ENCODE data around the gene RNASE13. TPM values are rescaled to one million over a fixed set of nuclear protein-coding genes. Genes with fewer than 3 reads are reported as not detected.

Gene RNASE13
- total RNA-seq, 1 donor from 2014 or later, result not detected

- H3K9me3 Mint-ChIP-seq (ENCODE audit: unreplicated experiment), result peaks cover 3% of the 10 kb centered on the region
- peaks cover 5% of the 10 kb centered on the region for H3K4me1 Mint-ChIP-seq (ENCODE audit: low read depth, unreplicated experiment)
- no peak for TF ChIP-seq CTCF (IDR thresholded peaks at IDR 0.05; ENCODE audit: partially characterized antibody, unreplicated experiment)
- no peaks in the 10 kb centered on the region for H3K36me3 Mint-ChIP-seq (ENCODE audit: unreplicated experiment)
- no peak overlapping the region for H3K4me3 Mint-ChIP-seq (ENCODE audit: unreplicated experiment)
- no peak for DNase-seq
- no peak overlapping the region for H3K27ac Mint-ChIP-seq (ENCODE audit: unreplicated experiment)
- no peaks in the 10 kb centered on the region for H3K27me3 Mint-ChIP-seq (ENCODE audit: unreplicated experiment)
Observed at GRCh38 chr14:20999591-20999990, 35.0 kb downstream of the RNASE13 start.

- TF ChIP-seq CTCF (IDR thresholded peaks at IDR 0.05; ENCODE audit: partially characterized antibody, unreplicated experiment), result no peak
- no peak for DNase-seq
- no peak within 1 kb of the TSS for H3K4me3 Mint-ChIP-seq (ENCODE audit: unreplicated experiment)
- no peak within 1 kb of the TSS for H3K27ac Mint-ChIP-seq (ENCODE audit: unreplicated experiment)
- H3K4me1 Mint-ChIP-seq (ENCODE audit: low read depth, unreplicated experiment), result peaks cover 1% of the 10 kb centered on the region
- no peaks in the 10 kb centered on the region for H3K36me3 Mint-ChIP-seq (ENCODE audit: unreplicated experiment)
- H3K9me3 Mint-ChIP-seq (ENCODE audit: unreplicated experiment), result peaks cover 3% of the 10 kb centered on the region
- no peaks in the 10 kb centered on the region for H3K27me3 Mint-ChIP-seq (ENCODE audit: unreplicated experiment)
Observed at GRCh38 chr14:20998674-20999366, 35.8 kb downstream of the RNASE13 start, which contains the start of gene SLC39A2. Gene SLC39A2, plus strand, starts transcription at chr14:20999293. Its CDS starts 154 bp downstream, at chr14:20999447.

- no peaks in the 10 kb centered on the region for H3K27me3 Mint-ChIP-seq (ENCODE audit: unreplicated experiment)
- no peak for TF ChIP-seq CTCF (IDR thresholded peaks at IDR 0.05; ENCODE audit: partially characterized antibody, unreplicated experiment)
- H3K4me3 Mint-ChIP-seq (ENCODE audit: unreplicated experiment), result no peak overlapping the region
- H3K36me3 Mint-ChIP-seq (ENCODE audit: unreplicated experiment), result no peaks in the 10 kb centered on the region
- no peaks in the 10 kb centered on the region for H3K4me1 Mint-ChIP-seq (ENCODE audit: low read depth, unreplicated experiment)
- H3K9me3 Mint-ChIP-seq (ENCODE audit: unreplicated experiment), result peaks cover 3% of the 10 kb centered on the region
- no peak for DNase-seq
- H3K27ac Mint-ChIP-seq (ENCODE audit: unreplicated experiment), result no peak overlapping the region
Observed at GRCh38 chr14:20998139-20998538, 36.5 kb downstream of the RNASE13 start.

- Mint-ChIP-seq H3K4me1 (ENCODE audit: low read depth, unreplicated experiment) (no peaks in the 10 kb centered on the region), H3K4me3 (ENCODE audit: unreplicated experiment) (no peak overlapping the region), H3K27ac (ENCODE audit: unreplicated experiment) (no peak overlapping the region), H3K27me3 (ENCODE audit: unreplicated experiment) (no peaks in the 10 kb centered on the region), H3K9me3 (ENCODE audit: unreplicated experiment) (peaks cover 3% of the 10 kb centered on the region), H3K36me3 (ENCODE audit: unreplicated experiment) (no peaks in the 10 kb centered on the region)
- no peak for DNase-seq
- no peak for TF ChIP-seq CTCF (IDR thresholded peaks at IDR 0.05; ENCODE audit: partially characterized antibody, unreplicated experiment)
Observed at GRCh38 chr14:20997564-20997963, 37.0 kb downstream of the RNASE13 start.

GRCh38 chr14:20997115-20997514, 37.5 kb downstream of the RNASE13 start:
- DNase-seq, result no peak
- Mint-ChIP-seq H3K27ac (ENCODE audit: unreplicated experiment) (no peak overlapping the region), H3K27me3 (ENCODE audit: unreplicated experiment) (no peaks in the 10 kb centered on the region), H3K36me3 (ENCODE audit: unreplicated experiment) (no peaks in the 10 kb centered on the region), H3K4me3 (ENCODE audit: unreplicated experiment) (no peak overlapping the region), H3K4me1 (ENCODE audit: low read depth, unreplicated experiment) (no peaks in the 10 kb centered on the region), H3K9me3 (ENCODE audit: unreplicated experiment) (peaks cover 3% of the 10 kb centered on the region)
- TF ChIP-seq CTCF (IDR thresholded peaks at IDR 0.05; ENCODE audit: partially characterized antibody, unreplicated experiment), result no peak

Data from glutamatergic neuron (in vitro differentiated cells).